ENCODE measurements around the gene ARHGAP8. TPM values are rescaled to one million over a fixed set of nuclear protein-coding genes. Genes with fewer than 3 reads are reported as not detected.

ARHGAP8 gene
- total and polyA plus RNA-seq, 2 of the 13 experiments (the other 11 are each of a cell fraction or from before 2014, with no cell fraction given), result 0.07 TPM; not detected in 1

DNA sequence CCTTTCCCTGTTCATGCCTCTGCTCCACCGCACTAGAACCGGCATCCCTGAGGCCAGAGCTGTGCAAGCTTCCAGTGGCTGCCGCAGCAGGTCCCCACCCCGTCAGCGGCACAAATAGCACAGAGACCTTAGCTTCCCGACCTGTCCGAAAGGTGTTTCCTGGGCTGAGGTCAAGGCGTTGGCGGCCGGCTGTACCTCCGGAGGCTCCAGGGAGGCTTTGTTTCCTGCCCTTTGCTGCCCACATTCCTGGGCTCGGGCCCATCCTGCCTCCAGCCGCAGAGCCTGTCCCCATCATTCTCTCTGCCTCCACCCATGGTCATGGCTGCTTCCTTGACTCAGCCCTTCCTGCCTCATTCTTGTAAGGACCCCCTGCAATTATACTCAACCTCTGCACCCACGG is 31.2 kb downstream of the ARHGAP8 start:
- WGBS (ENCODE audit: low lambda C conversion rate), result 28% methylated on average over 5 of the region's 14 CpGs
- H4K20me1 ChIP-seq (ENCODE audit: insufficient read depth, low read length), result no peaks in the 10 kb centered on the region
- no peaks in the 10 kb centered on the region for H3K9me3 ChIP-seq (ENCODE audit: low read length)
- no peak overlapping the region for H3K4me3 ChIP-seq (replicated peaks in 1 of 3; ENCODE audit: insufficient read depth in 1 of 3, low read depth in 2 of 3, low read length in 3 of 3)
- H3K4me1 ChIP-seq (ENCODE audit: insufficient read depth, low read length), result no peaks in the 10 kb centered on the region
- DNase-seq (ENCODE audit: low spot score) (no peak), FAIRE-seq (no peak), ATAC-seq (no peak)
- intact Hi-C loops (cut with micrococcal nuclease; ENCODE audit: unreplicated experiment) (no loop called here), in situ Hi-C loops (cut with HindIII; ENCODE audit: extremely low pct_ligation_motif_present, low pct_unique_long_range_greater_than_20kb) (no loop called here)
- H3K36me3 ChIP-seq (replicated peaks in 1 of 2; ENCODE audit: control insufficient read depth in 1 of 2, insufficient read depth in 2 of 2, low read length in 2 of 2), result no peaks in the 10 kb centered on the region
- no TSS peak for BruUV-seq (replicated peaks)
- H2AFZ ChIP-seq (ENCODE audit: low read length), result no peak overlapping the region
- no peak overlapping the region for H3K27ac ChIP-seq (ENCODE audit: extremely low read length, insufficient read depth, low read length)
- H3K79me2 ChIP-seq (ENCODE audit: insufficient read depth, low read length), result no peaks in the 10 kb centered on the region
- ChIA-PET CTCF (ENCODE audit: low intra/inter-chr PET ratio, low total read pairs) (no interaction called here), POLR2A (no interaction called here)
- H3K9ac ChIP-seq (ENCODE audit: insufficient read depth, low read depth, low read length), result no peak overlapping the region
- H3K27me3 ChIP-seq (ENCODE audit: control insufficient read depth in 1 of 2, insufficient read depth in 2 of 2, low read length in 2 of 2), result peaks cover 2 to 5% of the 10 kb centered on the region in 2 experiments; a peak in 2 of 5 replicates
- no peak overlapping the region for H3K4me2 ChIP-seq (ENCODE audit: low read depth, low read length)
- TF ChIP-seq, protein P1, sequence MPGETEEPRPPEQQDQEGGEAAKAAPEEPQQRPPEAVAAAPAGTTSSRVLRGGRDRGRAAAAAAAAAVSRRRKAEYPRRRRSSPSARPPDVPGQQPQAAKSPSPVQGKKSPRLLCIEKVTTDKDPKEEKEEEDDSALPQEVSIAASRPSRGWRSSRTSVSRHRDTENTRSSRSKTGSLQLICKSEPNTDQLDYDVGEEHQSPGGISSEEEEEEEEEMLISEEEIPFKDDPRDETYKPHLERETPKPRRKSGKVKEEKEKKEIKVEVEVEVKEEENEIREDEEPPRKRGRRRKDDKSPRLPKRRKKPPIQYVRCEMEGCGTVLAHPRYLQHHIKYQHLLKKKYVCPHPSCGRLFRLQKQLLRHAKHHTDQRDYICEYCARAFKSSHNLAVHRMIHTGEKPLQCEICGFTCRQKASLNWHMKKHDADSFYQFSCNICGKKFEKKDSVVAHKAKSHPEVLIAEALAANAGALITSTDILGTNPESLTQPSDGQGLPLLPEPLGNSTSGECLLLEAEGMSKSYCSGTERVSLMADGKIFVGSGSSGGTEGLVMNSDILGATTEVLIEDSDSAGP (CRISPR knock-in tag; IDR thresholded peaks at IDR 0.05; ENCODE audit: borderline replicate concordance), result no peak
- TF ChIP-seq AGO2 (optimal IDR thresholded peaks at IDR 0.05; ENCODE audit: low read depth, low read length) (no peak), ATF1 (CRISPR knock-in tag; IDR thresholded peaks at IDR 0.05) (no peak), SNAI1 (CRISPR knock-in tag; IDR thresholded peaks at IDR 0.05; ENCODE audit: borderline replicate concordance) (no peak)
- TF ChIP-seq, protein P2, sequence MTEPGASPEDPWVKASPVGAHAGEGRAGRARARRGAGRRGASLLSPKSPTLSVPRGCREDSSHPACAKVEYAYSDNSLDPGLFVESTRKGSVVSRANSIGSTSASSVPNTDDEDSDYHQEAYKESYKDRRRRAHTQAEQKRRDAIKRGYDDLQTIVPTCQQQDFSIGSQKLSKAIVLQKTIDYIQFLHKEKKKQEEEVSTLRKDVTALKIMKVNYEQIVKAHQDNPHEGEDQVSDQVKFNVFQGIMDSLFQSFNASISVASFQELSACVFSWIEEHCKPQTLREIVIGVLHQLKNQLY (CRISPR knock-in tag; IDR thresholded peaks at IDR 0.05), result no peak
- TF ChIP-seq, protein P3, sequence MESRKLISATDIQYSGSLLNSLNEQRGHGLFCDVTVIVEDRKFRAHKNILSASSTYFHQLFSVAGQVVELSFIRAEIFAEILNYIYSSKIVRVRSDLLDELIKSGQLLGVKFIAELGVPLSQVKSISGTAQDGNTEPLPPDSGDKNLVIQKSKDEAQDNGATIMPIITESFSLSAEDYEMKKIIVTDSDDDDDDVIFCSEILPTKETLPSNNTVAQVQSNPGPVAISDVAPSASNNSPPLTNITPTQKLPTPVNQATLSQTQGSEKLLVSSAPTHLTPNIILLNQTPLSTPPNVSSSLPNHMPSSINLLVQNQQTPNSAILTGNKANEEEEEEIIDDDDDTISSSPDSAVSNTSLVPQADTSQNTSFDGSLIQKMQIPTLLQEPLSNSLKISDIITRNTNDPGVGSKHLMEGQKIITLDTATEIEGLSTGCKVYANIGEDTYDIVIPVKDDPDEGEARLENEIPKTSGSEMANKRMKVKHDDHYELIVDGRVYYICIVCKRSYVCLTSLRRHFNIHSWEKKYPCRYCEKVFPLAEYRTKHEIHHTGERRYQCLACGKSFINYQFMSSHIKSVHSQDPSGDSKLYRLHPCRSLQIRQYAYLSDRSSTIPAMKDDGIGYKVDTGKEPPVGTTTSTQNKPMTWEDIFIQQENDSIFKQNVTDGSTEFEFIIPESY (CRISPR knock-in tag; IDR thresholded peaks at IDR 0.05), result no peak
